GM21529 (cell line): ENCODE data around the gene ICAM4.
A peak's percentile ranks its signal among the peaks of the same experiment; 100 is the strongest.
"Not testable (repeated sequence)": the region's sequence is repeated elsewhere in the genome, so short reads cannot be mapped to it uniquely, and the experiment has no call there.

Experiments used
- ATAC-seq: cut with Tn5 transposase; IDR thresholded peaks from one replicate; pipeline ENCODE4 v1.9.1; 2021; ENCODE audit not compliant: unreplicated experiment

The ICAM4 gene

GRCh38 chr19:10268071-10268470, 18.7 kb upstream of the ICAM4 start:
- ATAC-seq, result no peak

GRCh38 chr19:10269333-10270179, 17.2 kb upstream of the ICAM4 start:
- ATAC-seq, result no peak

GRCh38 chr19:10270180-10270615, 16.6 kb upstream of the ICAM4 start:
- ATAC-seq, result no peak

GRCh38 chr19:10270616-10271394, 15.9 kb upstream of the ICAM4 start, which contains the start of gene ICAM1:
ICAM1 (plus strand) TSS chr19:10271120; CDS start chr19:10271160, 40 bp downstream.
- ATAC-seq, result peak; percentile 49

- ATAC-seq, result peak; percentile 13
These were observed 15.1 kb upstream of the ICAM4 start for GRCh38 chr19:10271543-10272086.

- ATAC-seq, result no peak
These were observed 12.2 kb upstream of the ICAM4 start for GRCh38 chr19:10274589-10274988.

GRCh38 chr19:10277795-10278589, 8.8 kb upstream of the ICAM4 start:
- ATAC-seq, result no peak

- ATAC-seq, result no peak
These were observed 7.8 kb upstream of the ICAM4 start for GRCh38 chr19:10278935-10279334.

- ATAC-seq, result no peak
These were observed 6.9 kb upstream of the ICAM4 start for GRCh38 chr19:10279737-10280442.

GRCh38 chr19:10282043-10282442, 4.7 kb upstream of the ICAM4 start:
- not testable (repeated sequence) for ATAC-seq

GRCh38 chr19:10283301-10284064, 3.3 kb upstream of the ICAM4 start:
- ATAC-seq, result no peak

GRCh38 chr19:10284065-10284959, 2.4 kb upstream of the ICAM4 start:
- ATAC-seq, result no peak

GRCh38 chr19:10284960-10285278, 1.8 kb upstream of the ICAM4 start:
- no peak for ATAC-seq

- ATAC-seq, result no peak
These were observed 1.4 kb upstream of the ICAM4 start for GRCh38 chr19:10285393-10285792.

- ATAC-seq, result no peak
These were observed 2.0 kb downstream of the ICAM4 start for GRCh38 chr19:10288662-10289166.

- no peak for ATAC-seq
These were observed 2.5 kb downstream of the ICAM4 start for GRCh38 chr19:10289167-10289835.

GRCh38 chr19:10289836-10290356, 3.1 kb downstream of the ICAM4 start, which contains the start of gene ICAM5:
ICAM5 (plus strand) TSS chr19:10289952; CDS start chr19:10290044, 92 bp downstream.
- no peak for ATAC-seq
